Ovary (tissue), 1 donor: ENCODE data around the gene HTT-AS.

Experiments used
- EP300 ChIP-seq: sonication (generic); formaldehyde crosslinking; IDR thresholded peaks from one replicate; pipeline ENCODE4 v1.6.1; 2017; ENCODE audit warnings: antibody characterized with exemption
- POLR2A ChIP-seq: fragments of 450-650 bp; IDR thresholded peaks from one replicate; pipeline ENCODE4 v1.6.1; 2017; ENCODE audit warnings: antibody characterized with exemption, mild to moderate bottlenecking, moderate library complexity

DNA sequence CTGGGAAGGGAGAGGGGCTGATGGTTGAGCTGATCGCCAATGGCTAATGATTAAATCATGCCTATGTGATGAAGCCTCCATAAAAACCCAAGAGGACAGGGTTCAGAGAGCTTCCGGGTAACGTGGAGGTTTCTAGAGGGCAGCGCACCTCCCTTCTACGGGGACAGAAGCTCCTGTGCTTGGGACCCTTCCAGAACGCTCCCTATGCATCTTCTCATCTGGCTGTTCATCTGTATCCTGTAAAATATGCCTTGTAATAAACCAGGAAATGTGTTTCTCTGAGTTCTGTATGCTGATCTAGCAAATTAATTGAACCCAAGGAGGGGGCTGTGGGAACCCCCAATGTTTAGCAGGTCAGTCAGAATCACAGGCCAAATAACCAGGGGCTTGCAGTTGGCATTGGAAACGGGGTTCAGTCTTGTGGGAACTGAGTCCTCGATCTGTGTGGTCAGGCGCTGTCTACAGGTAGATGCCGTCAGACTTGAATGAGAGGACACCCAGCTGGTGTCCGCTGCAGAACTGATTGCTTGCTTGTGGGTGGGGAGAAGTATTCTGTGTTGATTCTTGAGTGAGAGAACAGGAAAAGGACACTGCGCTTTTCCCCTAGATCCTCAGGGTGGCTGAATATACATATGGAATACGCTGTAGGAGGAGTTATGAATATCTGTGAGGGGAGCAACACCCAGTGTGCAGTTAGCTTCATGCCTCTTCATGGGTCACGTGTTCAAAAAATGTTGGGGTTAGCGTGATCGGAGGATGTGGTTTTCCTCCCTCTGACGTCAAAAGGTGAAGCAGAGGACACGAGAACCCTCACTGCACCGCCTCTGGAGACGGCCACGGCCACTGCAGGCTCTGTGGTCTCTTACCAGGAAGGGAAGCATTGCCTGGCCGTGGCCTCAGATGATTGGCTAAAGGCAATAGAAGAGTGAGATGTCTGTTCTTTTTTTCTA, 29.2 kb downstream of the HTT-AS start:
- TF ChIP-seq POLR2A (no peak), EP300 (no peak)
